Measurements from ENCODE around the gene SEM1.
"Not testable (repeated sequence)": the region's sequence is repeated elsewhere in the genome, so short reads cannot be mapped to it uniquely, and the experiment has no call there.

The SEM1 gene

GRCh38 chr7:96701258-96701657 lies 8.4 kb downstream of the SEM1 start:
- DNase-seq (ENCODE audit: low read depth, low spot score): no peak

- DNase-seq (ENCODE audit: low read depth, low spot score): no peak
Observed at GRCh38 chr7:96700516-96700915, 9.1 kb downstream of the SEM1 start.

GRCh38 chr7:96699219-96699871 lies 10.3 kb downstream of the SEM1 start:
- no peak for DNase-seq (ENCODE audit: low read depth, low spot score)

- DNase-seq (ENCODE audit: low read depth, low spot score): not testable (repeated sequence)
Observed at GRCh38 chr7:96698449-96698848, 11.2 kb downstream of the SEM1 start.

GRCh38 chr7:96697822-96698221 lies 11.8 kb downstream of the SEM1 start:
- DNase-seq (ENCODE audit: low read depth, low spot score): no peak

GRCh38 chr7:96695581-96695980 lies 14.1 kb downstream of the SEM1 start:
- DNase-seq (ENCODE audit: low read depth, low spot score): no peak

GRCh38 chr7:96694082-96694481 lies 15.6 kb downstream of the SEM1 start:
- DNase-seq (ENCODE audit: low read depth, low spot score): no peak

GRCh38 chr7:96691702-96692101 lies 17.9 kb downstream of the SEM1 start:
- DNase-seq (ENCODE audit: low read depth, low spot score): no peak

GRCh38 chr7:96689414-96689813 lies 20.2 kb downstream of the SEM1 start:
- DNase-seq (ENCODE audit: low read depth, low spot score): no peak

GRCh38 chr7:96686305-96686704 lies 23.3 kb downstream of the SEM1 start:
- DNase-seq (ENCODE audit: low read depth, low spot score): no peak

- no peak for DNase-seq (ENCODE audit: low read depth, low spot score)
Observed at GRCh38 chr7:96685755-96686154, 23.9 kb downstream of the SEM1 start.

GRCh38 chr7:96685353-96685752 lies 24.3 kb downstream of the SEM1 start:
- no peak for DNase-seq (ENCODE audit: low read depth, low spot score)

- no peak for DNase-seq (ENCODE audit: low read depth, low spot score)
Observed at GRCh38 chr7:96679886-96680285, 29.8 kb downstream of the SEM1 start.

GRCh38 chr7:96676919-96677318 lies 32.7 kb downstream of the SEM1 start:
- DNase-seq (ENCODE audit: low read depth, low spot score): no peak

GRCh38 chr7:96675548-96675947 lies 34.1 kb downstream of the SEM1 start:
- DNase-seq (ENCODE audit: low read depth, low spot score): no peak

GRCh38 chr7:96674565-96674964 lies 35.1 kb downstream of the SEM1 start:
- no peak for DNase-seq (ENCODE audit: low read depth, low spot score)

GRCh38 chr7:96671854-96672253 lies 37.8 kb downstream of the SEM1 start:
- no peak for DNase-seq (ENCODE audit: low read depth, low spot score)

- DNase-seq (ENCODE audit: low read depth, low spot score): no peak
Observed at GRCh38 chr7:96670338-96671289, 39.0 kb downstream of the SEM1 start.

- no peak for DNase-seq (ENCODE audit: low read depth, low spot score)
Observed at GRCh38 chr7:96669812-96670211, 39.8 kb downstream of the SEM1 start.

- DNase-seq (ENCODE audit: low read depth, low spot score): no peak
Observed at GRCh38 chr7:96667026-96667425, 42.6 kb downstream of the SEM1 start.

- DNase-seq (ENCODE audit: low read depth, low spot score): no peak
Observed at GRCh38 chr7:96665689-96666088, 44.0 kb downstream of the SEM1 start.

GRCh38 chr7:96664793-96665192 lies 44.9 kb downstream of the SEM1 start:
- no peak for DNase-seq (ENCODE audit: low read depth, low spot score)

- no peak for DNase-seq (ENCODE audit: low read depth, low spot score)
Observed at GRCh38 chr7:96663871-96664445, 45.7 kb downstream of the SEM1 start.
